Activated CD4-positive, alpha-beta T cell treated with anti-CD3 and anti-CD28 coated beads, Interleukin-2, amount 10 ng/mL, durations not matched to agents 7 days and 5 days (primary cell): ENCODE results near the gene CD248. TPM values are rescaled to one million over a fixed set of nuclear protein-coding genes. Genes with fewer than 3 reads are reported as not detected.
"Not testable (repeated sequence)": the region's sequence is repeated elsewhere in the genome, so short reads cannot be mapped to it uniquely, and the experiment has no call there.

Source experiments
- CTCF ChIA-PET: fragments of 350-600 bp; sonication (Branson Sonifier 250); formaldehyde crosslinking; loops from one replicate; lab custom pipeline; 2021; ENCODE audit warnings: antibody characterized with exemption; lab: Charles Lee
- POLR2A ChIA-PET: fragments of 350-600 bp; sonication (Branson Sonifier 250); formaldehyde crosslinking; loops from one replicate; lab custom pipeline; 2021; ENCODE audit warnings: antibody characterized with exemption; lab: Charles Lee
- DNase-seq: peaks from one replicate; pipeline ENCODE4 v3.0.0-alpha.2; 2020
- H3K27ac Mint-ChIP-seq: one replicate; pipeline ENCODE4 v1.8.0; 2021; ENCODE audit warnings: mild to moderate bottlenecking, moderate library complexity, mixed read lengths
- H3K27me3 Mint-ChIP-seq: one replicate; pipeline ENCODE4 v1.8.0; 2021; ENCODE audit warnings: mixed read lengths
- H3K36me3 Mint-ChIP-seq: one replicate; pipeline ENCODE4 v1.8.0; 2021; ENCODE audit warnings: low read depth, mixed read lengths
- H3K4me1 Mint-ChIP-seq: one replicate; pipeline ENCODE4 v1.8.0; 2021; ENCODE audit warnings: mixed read lengths
- H3K4me3 Mint-ChIP-seq: one replicate; pipeline ENCODE4 v1.8.0; 2021; ENCODE audit warnings: mild to moderate bottlenecking, moderate library complexity, mixed read lengths
- H3K9me3 Mint-ChIP-seq: one replicate; pipeline ENCODE4 v1.8.0; 2021; ENCODE audit warnings: mixed read lengths
- total RNA-seq, 2 experiments: library from RNA; stranded (reverse); gene quantifications; one replicate each; pipeline ENCODE4 v1.2.3, GENCODE V29; 2021

Gene CD248
- total RNA-seq, 2 experiments from 2014 or later: 2.4 to 2.5 TPM

- CTCF ChIA-PET: interaction anchor here (0.5 to 3.5 kb wide), 13 partner anchors 11 to 454 kb away, joined by 3 to 18 read pairs (median 4); partner anchors contain the start of gene YIF1A
- H3K4me1 Mint-ChIP-seq: peaks cover 51% of the 10 kb centered on the region
- no peak for DNase-seq
- H3K27me3 Mint-ChIP-seq: no peaks in the 10 kb centered on the region
- peaks cover under 1% of the 10 kb centered on the region for H3K36me3 Mint-ChIP-seq
- peak overlapping the region; percentile 99 for H3K27ac Mint-ChIP-seq
- H3K4me3 Mint-ChIP-seq: peak overlapping the region; percentile 87
- no peaks in the 10 kb centered on the region for H3K9me3 Mint-ChIP-seq
- POLR2A ChIA-PET: no interaction called here
Measured at GRCh38 chr11:66313321-66314185, 3.3 kb downstream of the CD248 start.

DNA sequence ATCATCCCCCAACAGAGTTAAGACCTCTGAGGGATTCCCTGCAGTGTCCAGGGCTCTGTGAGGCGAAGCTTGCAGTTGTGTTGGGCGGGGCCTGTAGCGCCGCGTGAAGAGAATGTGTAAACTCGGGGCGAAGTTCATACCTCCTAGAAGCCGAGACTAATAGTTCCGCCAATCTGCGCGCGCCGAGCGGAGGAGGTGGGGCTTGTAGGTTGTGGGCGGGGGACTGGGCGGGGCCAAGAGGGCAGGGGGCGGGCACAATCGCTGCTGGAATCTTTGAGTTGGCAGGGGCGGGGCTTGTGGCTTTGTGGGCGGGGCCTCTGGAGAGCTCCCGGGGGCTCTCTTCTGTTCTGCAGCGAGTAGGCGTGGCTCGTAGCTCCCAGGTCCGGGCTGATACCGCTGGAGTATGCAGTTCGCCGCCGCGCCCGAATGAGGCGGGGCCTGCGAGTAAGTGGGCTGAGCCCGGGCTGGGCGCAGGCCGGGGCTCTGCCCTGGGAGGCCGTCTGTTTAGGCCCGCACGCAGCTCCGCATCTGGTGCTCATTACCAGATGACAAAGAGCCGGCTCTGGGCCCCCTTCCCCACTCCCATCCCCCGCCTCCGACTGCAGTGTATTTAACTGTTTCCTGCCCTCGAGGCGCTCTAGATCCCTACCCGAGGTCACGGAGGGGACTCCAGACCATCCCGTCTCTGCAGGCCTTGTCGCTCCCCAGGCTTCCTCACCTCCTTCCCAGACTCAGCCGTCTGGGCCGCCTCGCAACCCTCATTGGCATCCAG lies 4.1 kb downstream of the CD248 start:
- Mint-ChIP-seq H3K36me3 (no peaks in the 10 kb centered on the region), H3K4me1 (peaks cover 43% of the 10 kb centered on the region), H3K27me3 (no peaks in the 10 kb centered on the region), H3K27ac (peak overlapping the region; percentile 99), H3K4me3 (peak overlapping the region; percentile 87), H3K9me3 (no peaks in the 10 kb centered on the region)
- DNase-seq: peak; percentile 100
- ChIA-PET CTCF (interaction anchor here (0.5 to 3.5 kb wide), 27 partner anchors 10 to 453 kb away, joined by 3 to 18 read pairs (median 4); partner anchors contain the start of genes MRPL11, RIN1 and YIF1A), POLR2A (no interaction called here)

GRCh38 chr11:66311965-66312548 lies 4.8 kb downstream of the CD248 start:
- H3K4me3 Mint-ChIP-seq: peak overlapping the region; percentile 87
- DNase-seq: peak; percentile 98
- ChIA-PET CTCF (interaction anchor here (0.7 to 3.5 kb wide), 40 partner anchors 10 to 452 kb away, joined by 3 to 18 read pairs (median 4); partner anchors contain the start of genes CTSF, MRPL11, RIN1 and YIF1A), POLR2A (no interaction called here)
- H3K4me1 Mint-ChIP-seq: peaks cover 36% of the 10 kb centered on the region
- peak overlapping the region; percentile 99 for H3K27ac Mint-ChIP-seq
- H3K27me3 Mint-ChIP-seq: peaks cover 3% of the 10 kb centered on the region
- H3K9me3 Mint-ChIP-seq: no peaks in the 10 kb centered on the region
- H3K36me3 Mint-ChIP-seq: no peaks in the 10 kb centered on the region

DNA sequence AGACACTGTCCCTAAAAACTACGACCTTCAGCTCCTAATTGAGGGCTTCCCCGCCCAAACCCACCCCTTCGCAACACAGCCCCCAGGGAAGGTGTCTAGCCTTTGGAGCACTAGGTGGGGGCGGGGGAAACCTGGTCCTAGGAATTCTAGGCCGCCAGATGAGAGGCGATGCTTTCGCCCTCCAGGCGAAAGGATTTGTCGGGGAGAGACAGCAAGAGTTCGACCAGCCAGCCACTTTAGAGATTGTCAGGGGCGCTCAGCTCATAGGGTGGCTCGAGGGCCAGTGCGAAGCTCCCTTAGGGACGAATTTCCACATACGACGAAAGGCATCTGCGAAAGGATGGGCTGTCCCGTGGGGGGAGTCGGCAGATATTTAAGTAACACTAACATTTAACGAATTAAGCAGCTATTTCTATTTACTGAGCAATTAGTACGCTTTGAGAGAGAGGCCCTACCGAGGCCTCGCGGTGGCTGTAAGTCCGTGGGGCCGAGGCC lies 5.3 kb downstream of the CD248 start:
- H3K27me3 Mint-ChIP-seq: peaks cover 3% of the 10 kb centered on the region
- CTCF ChIA-PET: interaction anchor here (0.6 to 3.5 kb wide), 34 partner anchors 9 to 257 kb away, joined by 3 to 18 read pairs (median 4); partner anchors contain the start of genes BRMS1, CTSF, RIN1 and YIF1A
- POLR2A ChIA-PET: no interaction called here
- peak overlapping the region; percentile 87 for H3K4me3 Mint-ChIP-seq
- peak overlapping the region; percentile 99 for H3K27ac Mint-ChIP-seq
- DNase-seq: no peak
- H3K9me3 Mint-ChIP-seq: no peaks in the 10 kb centered on the region
- H3K4me1 Mint-ChIP-seq: peaks cover 35% of the 10 kb centered on the region
- H3K36me3 Mint-ChIP-seq: no peaks in the 10 kb centered on the region

DNA sequence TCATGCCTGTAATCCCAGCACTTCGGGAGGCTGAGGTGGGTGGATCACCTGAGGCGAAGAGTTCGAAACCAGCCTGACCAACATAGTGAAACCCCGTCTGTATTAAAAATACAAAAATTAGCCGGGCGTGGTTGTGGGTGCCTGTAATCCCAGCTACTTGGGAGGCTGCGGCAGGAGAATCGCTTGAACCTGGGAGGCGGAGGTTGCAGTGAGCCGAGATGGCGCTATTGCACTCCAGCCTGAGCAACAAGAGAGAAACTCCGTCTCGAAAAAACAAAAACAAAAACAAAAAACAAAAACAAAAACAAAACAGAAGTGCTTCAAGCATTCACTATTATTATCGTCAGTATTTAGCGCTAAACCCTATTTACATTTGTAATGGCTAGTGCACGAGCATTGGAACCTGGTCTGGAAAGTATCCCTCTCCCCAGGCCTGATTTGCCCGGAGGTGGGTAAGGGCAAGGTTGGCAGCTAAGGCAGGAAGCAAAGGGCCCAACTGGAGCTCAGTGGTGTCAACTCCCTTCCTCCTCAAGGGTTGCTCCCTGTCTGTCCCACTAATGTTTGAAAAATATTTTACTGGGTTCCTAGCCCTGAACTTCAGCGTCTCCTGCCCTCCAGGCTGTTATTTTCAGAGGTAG lies 5.9 kb downstream of the CD248 start:
- POLR2A ChIA-PET, H3K4me3 Mint-ChIP-seq, H3K27ac Mint-ChIP-seq: not testable (repeated sequence)

DNA sequence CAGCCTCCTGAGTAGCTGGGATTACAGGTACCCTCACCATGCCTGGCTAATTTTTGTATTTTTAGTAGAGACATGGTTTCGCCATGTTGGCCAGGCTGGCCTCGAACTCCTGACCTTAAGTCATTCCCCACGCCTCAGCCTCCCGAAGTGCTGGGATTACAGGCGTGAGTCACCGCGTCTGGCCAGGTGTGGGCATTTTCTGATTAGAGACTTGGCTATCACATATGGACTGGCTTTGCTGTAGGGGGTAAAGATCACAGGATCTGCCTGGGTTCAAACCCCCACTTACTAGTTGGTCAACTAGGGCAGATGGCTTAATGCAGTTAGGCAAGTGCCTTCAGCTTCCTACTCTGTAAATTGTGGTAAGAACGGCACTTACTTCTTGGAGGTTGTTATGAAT lies 6.5 kb downstream of the CD248 start:
- Mint-ChIP-seq H3K27ac (no peak overlapping the region), H3K4me3 (no peak overlapping the region), H3K36me3 (no peaks in the 10 kb centered on the region), H3K9me3 (no peaks in the 10 kb centered on the region), H3K27me3 (peaks cover 3% of the 10 kb centered on the region), H3K4me1 (peaks cover 25% of the 10 kb centered on the region)
- POLR2A ChIA-PET: no interaction called here
- CTCF ChIA-PET: interaction anchor here (2.6 to 3.5 kb wide), 2 partner anchors 80 to 88 kb away, joined by 7 to 18 read pairs; no protein-coding TSS in a partner anchor
- no peak for DNase-seq

More for the DNA sequence above, 5.9 kb downstream of the CD248 start:
- peaks cover 31% of the 10 kb centered on the region for H3K4me1 Mint-ChIP-seq
- DNase-seq, H3K27me3 Mint-ChIP-seq, H3K9me3 Mint-ChIP-seq, H3K36me3 Mint-ChIP-seq: not testable (repeated sequence)
- CTCF ChIA-PET: interaction anchor here (0.6 to 3.5 kb wide), 33 partner anchors 9 to 257 kb away, joined by 3 to 18 read pairs (median 4); partner anchors contain the start of genes BRMS1, CTSF, RIN1 and YIF1A

DNA sequence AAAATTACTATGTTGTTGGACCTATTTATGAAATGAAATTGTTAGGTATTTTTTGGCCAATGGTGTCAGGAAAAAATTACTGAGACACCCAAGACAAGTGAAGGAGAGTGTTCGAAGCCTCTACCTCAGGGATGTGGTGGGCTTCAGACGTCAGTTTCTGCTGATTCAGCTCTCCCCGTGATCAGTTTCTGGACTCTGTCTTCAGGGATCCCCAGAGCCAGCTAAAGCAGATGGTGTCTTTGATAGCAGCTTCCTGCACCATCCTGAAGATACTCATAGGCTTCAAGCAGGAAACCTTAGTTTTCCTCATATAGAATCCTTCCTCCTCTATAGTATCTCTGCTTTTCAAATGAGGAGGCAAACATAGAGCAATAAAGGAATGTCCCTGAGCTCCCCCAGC lies 7.4 kb downstream of the CD248 start:
- POLR2A ChIA-PET: no interaction called here
- Mint-ChIP-seq H3K27ac (no peak overlapping the region), H3K4me3 (no peak overlapping the region), H3K36me3 (no peaks in the 10 kb centered on the region), H3K4me1 (peaks cover 19% of the 10 kb centered on the region), H3K27me3 (peaks cover 3% of the 10 kb centered on the region), H3K9me3 (no peaks in the 10 kb centered on the region)
- DNase-seq: no peak
- CTCF ChIA-PET: interaction anchor here (0.7 to 3.5 kb wide), 3 partner anchors 13 to 80 kb away, joined by 3 to 18 read pairs (median 3); no protein-coding TSS in a partner anchor

DNA sequence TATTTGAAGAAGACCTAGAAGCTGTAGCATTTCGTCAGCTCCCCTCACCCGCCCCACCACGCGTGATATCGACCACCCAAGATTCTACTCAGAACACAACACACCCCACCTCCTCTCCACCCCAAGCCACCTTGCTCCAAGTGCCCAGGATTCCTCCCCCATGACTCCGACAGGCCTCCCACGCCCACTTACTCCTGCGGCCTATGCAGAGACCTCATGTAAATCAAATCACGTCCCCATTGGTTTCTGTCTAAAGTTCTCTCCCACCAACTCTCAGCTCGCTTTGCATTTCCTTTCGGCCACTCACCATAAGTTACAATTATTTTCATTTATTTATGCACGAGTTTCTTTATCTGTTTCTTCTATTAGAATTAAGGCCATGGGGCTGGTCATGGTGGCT lies 14.2 kb downstream of the CD248 start:
- Mint-ChIP-seq H3K4me3 (no peak overlapping the region), H3K4me1 (no peaks in the 10 kb centered on the region), H3K27ac (no peak overlapping the region), H3K9me3 (no peaks in the 10 kb centered on the region), H3K36me3 (no peaks in the 10 kb centered on the region), H3K27me3 (peaks cover 2% of the 10 kb centered on the region)
- DNase-seq: no peak
- ChIA-PET POLR2A (no interaction called here), CTCF (interaction anchor here (1.6 kb wide), 1 partner anchor 10 kb away, joined by 12 read pairs; no protein-coding TSS in a partner anchor)

GRCh38 chr11:66299186-66299585 lies 17.7 kb downstream of the CD248 start:
- ChIA-PET CTCF (interaction anchor here (0.5 to 2.0 kb wide), 2 partner anchors 13 to 523 kb away, joined by 5 to 9 read pairs; no protein-coding TSS in a partner anchor), POLR2A (interaction anchor here (0.6 kb wide), 1 partner anchor 121 kb away, joined by 3 read pairs; no protein-coding TSS in a partner anchor)
- Mint-ChIP-seq H3K4me3 (no peak overlapping the region), H3K27me3 (no peaks in the 10 kb centered on the region), H3K27ac (no peak overlapping the region), H3K36me3 (no peaks in the 10 kb centered on the region), H3K9me3 (no peaks in the 10 kb centered on the region), H3K4me1 (no peaks in the 10 kb centered on the region)
- no peak for DNase-seq

GRCh38 chr11:66297610-66298009 lies 19.2 kb downstream of the CD248 start:
- Mint-ChIP-seq H3K27ac (no peak overlapping the region), H3K9me3 (no peaks in the 10 kb centered on the region), H3K36me3 (no peaks in the 10 kb centered on the region), H3K4me1 (peaks cover 4% of the 10 kb centered on the region), H3K4me3 (no peak overlapping the region), H3K27me3 (peaks cover 8% of the 10 kb centered on the region)
- ChIA-PET CTCF (interaction anchor here (0.6 to 2.0 kb wide), 5 partner anchors 9 to 248 kb away, joined by 3 to 9 read pairs (median 4); partner anchors contain the start of genes YIF1A and ZDHHC24), POLR2A (no interaction called here)
- no peak for DNase-seq
